HepG2 (cell line): ENCODE measurements around the gene SPHK1.

Source experiments
- NFRKB ChIP-seq: fragments of 450-650 bp; IDR thresholded peaks from 2 replicates; pipeline ENCODE4 v1.6.1; 2017
- YEATS2 ChIP-seq: sonication (generic); formaldehyde crosslinking; IDR thresholded peaks from 2 replicates; pipeline ENCODE4 v1.4.0; 2020; ENCODE audit warnings: missing genetic modification reagents, borderline replicate concordance
- ZKSCAN1 ChIP-seq: fragments of 150-350 bp; IDR thresholded peaks from 2 replicates; pipeline ENCODE4 v1.6.1; 2014; ENCODE audit warnings: low read length
- TF ChIP-seq, protein P1 (sequence below), 2 experiments: IDR thresholded peaks; 2 replicates each; pipeline ENCODE4 v1.6.1; 2011 to 2012; ENCODE audit warnings: low read length in 2 of 2, borderline replicate concordance in 1 of 2, low read depth in 1 of 2, mild to moderate bottlenecking in 1 of 2, moderate library complexity in 1 of 2
- TF ChIP-seq, protein P2 (sequence below): IDR thresholded peaks from 2 replicates; pipeline ENCODE4 v1.6.1; 2016; ENCODE audit warnings: missing biosample characterization, missing genetic modification reagents, low read depth

DNA sequence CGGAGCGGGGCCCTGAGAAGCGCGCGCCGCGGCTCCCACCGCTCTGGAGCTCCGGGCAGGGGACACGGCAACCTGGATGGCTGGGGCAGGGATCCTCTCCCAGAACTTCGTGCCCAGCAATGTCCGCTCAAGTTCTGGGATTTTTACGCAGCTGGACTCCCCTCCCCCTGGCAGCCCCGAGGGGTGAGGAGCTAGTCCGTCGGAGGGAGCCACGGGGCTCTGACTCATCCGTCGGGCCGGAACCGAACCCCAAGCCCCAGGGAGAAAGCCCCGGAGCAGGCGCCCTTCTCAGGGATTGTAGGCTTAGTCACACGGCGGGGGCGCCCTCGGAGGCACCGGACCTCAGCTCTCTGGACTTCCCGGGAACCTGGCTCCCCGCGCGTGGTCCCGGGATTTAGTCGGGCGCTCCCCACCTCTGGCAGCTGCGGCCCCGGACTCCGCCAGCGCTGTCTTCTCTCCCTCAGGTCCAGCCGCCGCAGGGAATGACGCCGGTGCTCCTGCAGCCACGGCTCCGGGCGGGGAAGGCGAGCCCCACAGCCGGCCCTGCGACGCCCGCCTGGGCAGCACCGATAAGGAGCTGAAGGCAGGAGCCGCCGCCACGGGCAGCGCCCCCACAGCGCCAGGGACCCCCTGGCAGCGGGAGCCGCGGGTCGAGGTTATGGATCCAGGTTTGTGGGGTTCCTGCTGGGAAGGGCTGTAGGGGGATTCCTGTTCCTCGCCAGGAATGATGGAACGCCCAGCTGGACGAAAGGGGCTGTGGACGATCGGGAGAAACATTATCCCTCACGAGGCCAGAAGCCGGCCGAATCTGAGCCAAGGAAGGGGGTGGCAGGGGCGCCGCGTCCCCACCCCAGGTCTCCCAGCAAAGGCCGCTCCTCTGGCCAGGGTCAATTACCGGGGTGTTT, 830 bp downstream of the SPHK1 start:
- TF ChIP-seq, protein P1, sequence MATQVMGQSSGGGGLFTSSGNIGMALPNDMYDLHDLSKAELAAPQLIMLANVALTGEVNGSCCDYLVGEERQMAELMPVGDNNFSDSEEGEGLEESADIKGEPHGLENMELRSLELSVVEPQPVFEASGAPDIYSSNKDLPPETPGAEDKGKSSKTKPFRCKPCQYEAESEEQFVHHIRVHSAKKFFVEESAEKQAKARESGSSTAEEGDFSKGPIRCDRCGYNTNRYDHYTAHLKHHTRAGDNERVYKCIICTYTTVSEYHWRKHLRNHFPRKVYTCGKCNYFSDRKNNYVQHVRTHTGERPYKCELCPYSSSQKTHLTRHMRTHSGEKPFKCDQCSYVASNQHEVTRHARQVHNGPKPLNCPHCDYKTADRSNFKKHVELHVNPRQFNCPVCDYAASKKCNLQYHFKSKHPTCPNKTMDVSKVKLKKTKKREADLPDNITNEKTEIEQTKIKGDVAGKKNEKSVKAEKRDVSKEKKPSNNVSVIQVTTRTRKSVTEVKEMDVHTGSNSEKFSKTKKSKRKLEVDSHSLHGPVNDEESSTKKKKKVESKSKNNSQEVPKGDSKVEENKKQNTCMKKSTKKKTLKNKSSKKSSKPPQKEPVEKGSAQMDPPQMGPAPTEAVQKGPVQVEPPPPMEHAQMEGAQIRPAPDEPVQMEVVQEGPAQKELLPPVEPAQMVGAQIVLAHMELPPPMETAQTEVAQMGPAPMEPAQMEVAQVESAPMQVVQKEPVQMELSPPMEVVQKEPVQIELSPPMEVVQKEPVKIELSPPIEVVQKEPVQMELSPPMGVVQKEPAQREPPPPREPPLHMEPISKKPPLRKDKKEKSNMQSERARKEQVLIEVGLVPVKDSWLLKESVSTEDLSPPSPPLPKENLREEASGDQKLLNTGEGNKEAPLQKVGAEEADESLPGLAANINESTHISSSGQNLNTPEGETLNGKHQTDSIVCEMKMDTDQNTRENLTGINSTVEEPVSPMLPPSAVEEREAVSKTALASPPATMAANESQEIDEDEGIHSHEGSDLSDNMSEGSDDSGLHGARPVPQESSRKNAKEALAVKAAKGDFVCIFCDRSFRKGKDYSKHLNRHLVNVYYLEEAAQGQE (IDR thresholded peaks at IDR 0.05; ENCODE audit: borderline replicate concordance in 1 of 2, low read depth in 1 of 2, low read length in 2 of 2) = no peak
- TF ChIP-seq NFRKB (no peak), YEATS2 (CRISPR knock-in tag) (no peak), ZKSCAN1 (no peak)
- TF ChIP-seq, protein P2, sequence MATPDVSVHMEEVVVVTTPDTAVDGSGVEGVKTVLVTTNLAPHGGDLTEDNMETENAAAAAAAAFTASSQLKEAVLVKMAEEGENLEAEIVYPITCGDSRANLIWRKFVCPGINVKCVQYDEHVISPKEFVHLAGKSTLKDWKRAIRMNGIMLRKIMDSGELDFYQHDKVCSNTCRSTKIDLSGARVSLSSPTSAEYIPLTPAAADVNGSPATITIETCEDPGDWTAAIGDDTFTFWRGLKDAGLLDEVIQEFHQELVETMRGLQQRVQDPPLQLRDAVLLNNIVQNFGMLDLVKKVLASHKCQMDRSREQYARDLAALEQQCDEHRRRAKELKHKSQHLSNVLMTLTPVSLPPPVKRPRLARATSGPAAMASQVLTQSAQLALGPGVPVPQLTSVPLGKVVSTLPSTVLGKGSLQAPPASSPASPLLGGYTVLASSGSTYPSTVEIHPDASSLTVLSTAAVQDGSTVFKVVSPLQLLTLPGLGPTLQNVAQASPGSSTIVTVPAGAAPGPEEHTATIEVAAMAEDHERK (CRISPR knock-in tag) = no peak
